Caco-2 (cell line): ENCODE data around the gene F2RL2. TPM values are rescaled to one million over a fixed set of nuclear protein-coding genes. Genes with fewer than 3 reads are reported as not detected.

ENCODE experiments used
- BruUV-seq: library from RNA; stranded (reverse); fragments of 400-500 nt; replicated peaks from 2 replicates; lab custom pipeline; 2021; lab: Mats Ljungman, UMichigan
- CTCF ChIA-PET: fragments of 300-600 bp; sonication (Branson Sonifier 250); formaldehyde crosslinking; loops from one replicate; lab custom pipeline; 2022; ENCODE audit warnings: antibody characterized with exemption; lab: Charles Lee
- POLR2A ChIA-PET: fragments of 300-600 bp; sonication (Branson Sonifier 250); formaldehyde crosslinking; loops from one replicate; lab custom pipeline; 2022; ENCODE audit warnings: antibody characterized with exemption; lab: Charles Lee
- DNase-seq, 2 experiments: peaks; one replicate each; pipeline versions ENCODE4 v3.0.0 to v3.0.0-alpha.2; 2020 to 2022
- H3K27me3 ChIP-seq: replicated peaks from 2 replicates; pipeline ENCODE4 v1.6.0; 2011; ENCODE audit warnings: low read length; ENCODE audit not compliant: control insufficient read depth, insufficient read depth
- H3K36me3 ChIP-seq: 2 replicates; pipeline ENCODE4 v1.5.1; 2011; ENCODE audit warnings: low read length; ENCODE audit not compliant: control insufficient read depth, insufficient read depth
- H3K4me1 ChIP-seq: fragments of 250-450 bp; sonication (Bioruptor Pico); 2 replicates; pipeline ENCODE4 v1.5.1; 2020; ENCODE audit warnings: mild to moderate bottlenecking
- H3K4me3 ChIP-seq: 2 replicates; pipeline ENCODE4 v1.5.1; 2011; ENCODE audit warnings: low read depth, mild to moderate bottlenecking, control low read depth, low read length
- H3K9me3 ChIP-seq: fragments of 250-450 bp; sonication (Bioruptor Pico); 2 replicates; pipeline ENCODE4 v1.5.1; 2020; ENCODE audit warnings: mild to moderate bottlenecking, moderate library complexity
- H3K27ac Mint-ChIP-seq: one replicate; pipeline ENCODE4 v1.8.0; 2022; ENCODE audit warnings: mixed read lengths; ENCODE audit not compliant: unreplicated experiment
- H3K27me3 Mint-ChIP-seq: one replicate; pipeline ENCODE4 v1.8.0; 2022; ENCODE audit warnings: mixed read lengths; ENCODE audit not compliant: insufficient read depth, unreplicated experiment
- H3K36me3 Mint-ChIP-seq: one replicate; pipeline ENCODE4 v1.8.0; 2022; ENCODE audit warnings: mild to moderate bottlenecking, mixed read lengths; ENCODE audit not compliant: insufficient read depth, unreplicated experiment
- H3K4me1 Mint-ChIP-seq: one replicate; pipeline ENCODE4 v1.8.0; 2022; ENCODE audit warnings: low read depth, mixed read lengths; ENCODE audit not compliant: unreplicated experiment
- H3K4me3 Mint-ChIP-seq: one replicate; pipeline ENCODE4 v1.8.0; 2022; ENCODE audit warnings: mild to moderate bottlenecking, moderate library complexity, mixed read lengths; ENCODE audit not compliant: unreplicated experiment
- H3K9me3 Mint-ChIP-seq: one replicate; pipeline ENCODE4 v1.8.0; 2022; ENCODE audit warnings: mixed read lengths; ENCODE audit not compliant: unreplicated experiment
- intact Hi-C: fragments of 100-400 bp; cut with micrococcal nuclease; formaldehyde crosslinking; loops from one replicate; pipeline ENCODE4 v1.10.0; 2022; ENCODE audit not compliant: unreplicated experiment
- total RNA-seq: library from RNA; stranded (reverse); gene quantifications from 2 replicates; pipeline ENCODE4 v1.2.3, GENCODE V29; 2022
- TF ChIP-seq, protein P1 (sequence below), 2 experiments: fragments of 200-600 bp in 1 of 2; IDR thresholded peaks; 1 replicate in 1 of 2; 2 replicates in 1 of 2; pipeline versions ENCODE4 v1.5.1 to v1.8.0; 2011 to 2022; ENCODE audit warnings: antibody characterized with exemption in 1 of 2, control low read depth in 1 of 2, inconsistent platforms in 1 of 2, low read depth in 1 of 2, low read length in 1 of 2, mild to moderate bottlenecking in 1 of 2, moderate library complexity in 1 of 2; ENCODE audit not compliant: insufficient read depth in 1 of 2, severe bottlenecking in 1 of 2, unreplicated experiment in 1 of 2

The F2RL2 gene
- total RNA-seq, 1 experiment from 2014 or later, result not detected

DNA sequence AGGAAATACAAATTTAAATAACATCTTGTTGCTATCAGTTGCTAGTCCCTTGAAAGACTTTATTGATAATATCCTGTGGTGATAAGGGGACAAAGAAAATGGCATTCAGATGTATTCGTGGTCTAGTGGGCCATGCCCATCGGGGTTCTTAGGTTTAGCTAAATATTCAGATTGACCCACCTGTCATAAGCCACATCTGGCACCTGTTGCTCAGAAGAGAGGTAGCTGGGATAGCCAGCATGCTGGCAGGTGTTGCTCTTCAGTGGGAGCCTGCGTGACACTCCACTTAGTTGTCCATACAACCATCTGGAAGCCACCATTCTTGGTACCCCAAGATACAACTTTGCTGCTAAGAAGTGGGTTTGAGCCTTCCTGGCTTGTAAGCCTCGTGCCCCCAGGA lies 36.7 kb downstream of the F2RL2 start:
- H3K4me3 Mint-ChIP-seq, result no peak overlapping the region
- no peaks in the 10 kb centered on the region for H3K27me3 Mint-ChIP-seq
- no peaks in the 10 kb centered on the region for H3K9me3 ChIP-seq
- no TSS peak for BruUV-seq
- no peak for DNase-seq
- CTCF ChIA-PET, result no interaction called here
- TF ChIP-seq, protein P1, sequence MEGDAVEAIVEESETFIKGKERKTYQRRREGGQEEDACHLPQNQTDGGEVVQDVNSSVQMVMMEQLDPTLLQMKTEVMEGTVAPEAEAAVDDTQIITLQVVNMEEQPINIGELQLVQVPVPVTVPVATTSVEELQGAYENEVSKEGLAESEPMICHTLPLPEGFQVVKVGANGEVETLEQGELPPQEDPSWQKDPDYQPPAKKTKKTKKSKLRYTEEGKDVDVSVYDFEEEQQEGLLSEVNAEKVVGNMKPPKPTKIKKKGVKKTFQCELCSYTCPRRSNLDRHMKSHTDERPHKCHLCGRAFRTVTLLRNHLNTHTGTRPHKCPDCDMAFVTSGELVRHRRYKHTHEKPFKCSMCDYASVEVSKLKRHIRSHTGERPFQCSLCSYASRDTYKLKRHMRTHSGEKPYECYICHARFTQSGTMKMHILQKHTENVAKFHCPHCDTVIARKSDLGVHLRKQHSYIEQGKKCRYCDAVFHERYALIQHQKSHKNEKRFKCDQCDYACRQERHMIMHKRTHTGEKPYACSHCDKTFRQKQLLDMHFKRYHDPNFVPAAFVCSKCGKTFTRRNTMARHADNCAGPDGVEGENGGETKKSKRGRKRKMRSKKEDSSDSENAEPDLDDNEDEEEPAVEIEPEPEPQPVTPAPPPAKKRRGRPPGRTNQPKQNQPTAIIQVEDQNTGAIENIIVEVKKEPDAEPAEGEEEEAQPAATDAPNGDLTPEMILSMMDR (IDR thresholded peaks at IDR 0.05; ENCODE audit: insufficient read depth in 1 of 2, low read depth in 1 of 2, low read length in 1 of 2, severe bottlenecking in 1 of 2, unreplicated experiment in 1 of 2), result no peak
- no peaks in the 10 kb centered on the region for H3K9me3 Mint-ChIP-seq
- H3K4me3 ChIP-seq, result no peak overlapping the region
- H3K27ac Mint-ChIP-seq, result no peak overlapping the region
- peaks cover 8% of the 10 kb centered on the region for H3K4me1 Mint-ChIP-seq
- no peaks in the 10 kb centered on the region for H3K27me3 ChIP-seq
- POLR2A ChIA-PET, result no interaction called here
- H3K36me3 ChIP-seq, result no peaks in the 10 kb centered on the region; the same call in 1 of the 2 replicates
- H3K4me1 ChIP-seq, result peaks cover 22% of the 10 kb centered on the region
- peaks cover 14% of the 10 kb centered on the region for H3K36me3 Mint-ChIP-seq
- intact Hi-C loops, result no loop called here

DNA sequence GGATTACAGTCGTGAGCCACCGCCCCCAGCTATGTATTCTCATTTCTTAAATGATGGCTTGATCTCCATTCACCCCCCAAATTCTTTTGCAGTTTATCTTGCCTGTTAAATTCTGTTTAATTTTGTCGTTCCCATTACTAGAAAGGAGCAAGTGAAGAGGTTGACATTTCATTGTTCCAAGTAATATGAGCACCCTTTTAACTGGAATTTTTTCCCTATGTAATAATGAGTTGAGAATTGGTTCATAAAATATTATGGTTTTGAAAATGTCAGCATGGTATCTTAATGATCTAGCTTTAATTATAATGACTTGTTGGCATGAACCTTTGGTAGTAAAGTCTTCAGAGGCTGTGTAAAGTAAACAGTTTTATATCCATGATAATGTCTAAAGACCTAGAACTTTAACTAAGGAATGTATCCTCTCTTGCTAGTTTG lies 37.4 kb downstream of the F2RL2 start:
- ChIA-PET CTCF (no interaction called here), POLR2A (no interaction called here)
- Mint-ChIP-seq H3K27ac (no peak overlapping the region), H3K36me3 (peaks cover 11% of the 10 kb centered on the region), H3K9me3 (no peaks in the 10 kb centered on the region), H3K4me1 (peaks cover 16% of the 10 kb centered on the region), H3K27me3 (no peaks in the 10 kb centered on the region), H3K4me3 (no peak overlapping the region)
- intact Hi-C loops, result no loop called here
- no peaks in the 10 kb centered on the region for H3K27me3 ChIP-seq
- H3K36me3 ChIP-seq, result no peaks in the 10 kb centered on the region
- no TSS peak for BruUV-seq
- H3K4me3 ChIP-seq, result no peak overlapping the region
- peaks cover 29% of the 10 kb centered on the region for H3K4me1 ChIP-seq
- TF ChIP-seq, protein P1 (IDR thresholded peaks at IDR 0.05; ENCODE audit: insufficient read depth in 1 of 2, low read depth in 1 of 2, low read length in 1 of 2, severe bottlenecking in 1 of 2, unreplicated experiment in 1 of 2), result no peak
- no peak for DNase-seq
- no peaks in the 10 kb centered on the region for H3K9me3 ChIP-seq

DNA sequence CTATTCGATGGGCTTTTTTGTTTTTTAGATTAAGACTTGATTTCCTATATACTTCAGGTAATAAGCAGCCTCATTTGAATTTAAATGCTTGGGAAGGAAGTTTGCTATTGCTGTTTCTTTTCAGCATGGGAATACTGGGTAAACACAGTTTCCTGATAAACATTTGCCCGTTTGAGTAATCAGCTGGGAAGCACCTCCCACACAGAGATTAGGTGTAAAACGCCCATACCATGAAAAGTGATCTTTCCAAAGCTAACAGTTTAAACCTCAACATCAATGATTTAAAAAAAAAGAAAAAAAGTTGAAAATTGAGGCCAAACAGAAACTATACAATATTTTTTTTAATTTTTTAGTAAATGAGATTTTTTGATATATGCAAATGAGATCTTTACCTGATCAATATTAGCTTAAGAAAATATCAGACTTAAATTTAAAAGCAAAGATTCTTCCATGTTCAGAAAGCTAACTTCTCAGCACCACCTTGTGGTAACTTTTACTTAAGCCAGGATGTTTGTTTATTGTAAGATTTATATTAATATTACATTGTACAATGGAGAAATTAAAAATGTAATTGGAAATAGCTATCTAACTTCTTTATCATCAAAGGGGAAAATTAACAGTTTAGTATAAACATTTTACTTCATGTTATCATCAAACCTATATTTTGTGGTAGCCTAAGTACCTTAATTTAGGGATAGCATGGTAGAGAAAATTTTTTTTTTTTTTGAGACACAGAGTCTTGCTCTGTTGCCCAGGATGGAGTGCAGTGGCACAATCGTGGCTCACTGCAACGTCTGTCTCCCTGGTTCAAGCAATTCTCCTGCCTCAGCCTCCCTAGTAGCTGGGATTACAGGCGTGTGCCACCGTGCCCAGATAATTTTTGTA lies 39.8 kb downstream of the F2RL2 start:
- ChIA-PET CTCF (interaction anchor here (0.7 to 2.8 kb wide), 8 partner anchors 18 to 408 kb away, joined by 3 to 19 read pairs (median 3); partner anchors contain the start of gene IQGAP2), POLR2A (no interaction called here)
- H3K27me3 ChIP-seq, result no peaks in the 10 kb centered on the region
- no peaks in the 10 kb centered on the region for H3K9me3 ChIP-seq
- peaks cover 5% of the 10 kb centered on the region for H3K36me3 Mint-ChIP-seq
- H3K4me1 Mint-ChIP-seq, result peaks cover 21% of the 10 kb centered on the region
- TF ChIP-seq, protein P1 (IDR thresholded peaks at IDR 0.05; ENCODE audit: insufficient read depth in 1 of 2, low read depth in 1 of 2, low read length in 1 of 2, severe bottlenecking in 1 of 2, unreplicated experiment in 1 of 2), result peak; percentile 31 to 36
- no peaks in the 10 kb centered on the region for H3K9me3 Mint-ChIP-seq
- DNase-seq, result no peak
- BruUV-seq, result no TSS peak
- H3K4me3 Mint-ChIP-seq, result no peak overlapping the region
- intact Hi-C loops, result loop anchor here (1.0 kb wide), 1 partner anchor 245 kb away; no protein-coding TSS in a partner anchor
- H3K4me1 ChIP-seq, result peaks cover 33% of the 10 kb centered on the region
- no peak overlapping the region for H3K27ac Mint-ChIP-seq
- H3K4me3 ChIP-seq, result no peak overlapping the region
- H3K27me3 Mint-ChIP-seq, result no peaks in the 10 kb centered on the region
- H3K36me3 ChIP-seq, result no peaks in the 10 kb centered on the region
